Esophagus squamous epithelium (tissue), 4 donors: ENCODE results near the gene LTN1.
"Not testable (repeated sequence)": the region's sequence is repeated elsewhere in the genome, so short reads cannot be mapped to it uniquely, and the experiment has no call there.

ENCODE experiments used
- CTCF ChIP-seq, 6 experiments: fragments of 450-650 bp in 4 of 6; fragments of 200-600 bp in 2 of 6; sonication (generic) in 2 of 6; IDR thresholded peaks; one replicate each; pipeline ENCODE4 v1.5.1; 2016 to 2019; ENCODE audit warnings: antibody characterized with exemption in 6 of 6, mild to moderate bottlenecking in 4 of 6, moderate library complexity in 4 of 6
- POLR2A ChIP-seq, 4 donors: fragments of 450-650 bp; IDR thresholded peaks; one replicate each; pipeline ENCODE4 v1.6.1; 2017; ENCODE audit warnings: antibody characterized with exemption in 4 of 4, mild to moderate bottlenecking in 4 of 4, moderate library complexity in 3 of 4

- not testable (repeated sequence) for TF ChIP-seq CTCF, POLR2A (IDR thresholded peaks at IDR 0.05)
Observed at GRCh38 chr21:28988146-28988545, 4.5 kb downstream of the LTN1 start.
